Endothelial cell of umbilical vein (primary cell): Measurements from ENCODE around the gene PRSS21.

Source experiments
- CTCF ChIP-seq, 2 donors: IDR thresholded peaks; 1 replicate in 1 of 2; 2 replicates in 1 of 2; pipeline ENCODE4 v1.5.1; 2011; ENCODE audit warnings: low read length in 2 of 2, mild to moderate bottlenecking in 2 of 2, moderate library complexity in 2 of 2, control low read depth in 1 of 2, inconsistent platforms in 1 of 2, low read depth in 1 of 2; ENCODE audit not compliant: insufficient read depth in 1 of 2; ENCODE audit errors: extremely low read depth in 1 of 2
- EZH2 ChIP-seq: IDR thresholded peaks from 2 replicates; pipeline ENCODE4 v1.6.1; 2012; ENCODE audit warnings: borderline replicate concordance, low read depth, mild to moderate bottlenecking, moderate library complexity, low read length, inconsistent platforms; ENCODE audit not compliant: severe bottlenecking
- JUN ChIP-seq: IDR thresholded peaks from 2 replicates; pipeline ENCODE4 v1.6.1; 2011; ENCODE audit warnings: borderline replicate concordance, low read depth; ENCODE audit not compliant: insufficient read length, insufficient read depth
- POLR2A ChIP-seq: IDR thresholded peaks from 2 replicates; pipeline ENCODE4 v1.6.1; 2012; ENCODE audit warnings: low read depth, mild to moderate bottlenecking, control low read depth, low read length

GRCh38 chr16:2777903-2778629, 39.0 kb upstream of the PRSS21 start:
- TF ChIP-seq CTCF (IDR thresholded peaks at IDR 0.05; ENCODE audit: extremely low read depth in 1 of 2, insufficient read depth in 1 of 2, low read depth in 1 of 2, low read length in 2 of 2) (no peak), EZH2 (no peak), JUN (no peak), POLR2A (peak; percentile 50)
